Natural killer cell (primary cell): ENCODE results near the gene PTPN14. TPM values are rescaled to one million over a fixed set of nuclear protein-coding genes. Genes with fewer than 3 reads are reported as not detected.

Experiments used
- ATAC-seq, 3 donors: fragments of 150-1000 bp in 2 of 3; fragments of 200-7000 bp in 1 of 3; cut with Tn5 transposase; 1 replicate in 1 of 3; 2 replicates in 2 of 3; pipeline ENCODE4 v1.10.0; 2021; ENCODE audit warnings: mild to moderate bottlenecking in 2 of 3, moderate library complexity in 2 of 3
- DNase-seq, 2 donors: peaks; one replicate each; pipeline versions ENCODE4 v3.0.0 to v3.0.0-alpha.2; 2013 to 2021; ENCODE audit warnings: mixed read lengths in 1 of 2
- H3K27ac ChIP-seq: one replicate; pipeline ENCODE4 v1.5.1; 2013; ENCODE audit warnings: mild to moderate bottlenecking, low read length
- H3K27me3 ChIP-seq: one replicate; pipeline ENCODE4 v1.6.1; 2013; ENCODE audit warnings: low read length; ENCODE audit not compliant: control insufficient read depth, insufficient read depth
- H3K36me3 ChIP-seq: one replicate; pipeline ENCODE4 v1.6.1; 2013; ENCODE audit warnings: low read length; ENCODE audit not compliant: control insufficient read depth, insufficient read depth
- H3K4me1 ChIP-seq: one replicate; pipeline ENCODE4 v1.6.1; 2013; ENCODE audit warnings: low read length; ENCODE audit not compliant: control insufficient read depth, insufficient read depth
- H3K4me3 ChIP-seq: one replicate; pipeline ENCODE4 v1.5.1; 2013; ENCODE audit warnings: low read length
- H3K9me3 ChIP-seq: one replicate; pipeline ENCODE4 v1.6.1; 2013; ENCODE audit warnings: low read length; ENCODE audit not compliant: control insufficient read depth, insufficient read depth
- H3K27ac Mint-ChIP-seq, 2 donors: one replicate each; pipeline ENCODE4 v1.8.0; 2022; ENCODE audit warnings: mild to moderate bottlenecking in 2 of 2, mixed read lengths in 2 of 2, moderate library complexity in 1 of 2
- H3K27me3 Mint-ChIP-seq, 2 donors: one replicate each; pipeline ENCODE4 v1.8.0; 2022; ENCODE audit warnings: low read depth in 2 of 2, mixed read lengths in 2 of 2
- H3K36me3 Mint-ChIP-seq: one replicate; pipeline ENCODE4 v1.8.0; 2022; ENCODE audit warnings: mixed read lengths
- H3K4me1 Mint-ChIP-seq, 2 donors: one replicate each; pipeline ENCODE4 v1.8.0; 2022; ENCODE audit warnings: mixed read lengths in 2 of 2
- H3K4me3 Mint-ChIP-seq: one replicate; pipeline ENCODE4 v1.8.0; 2022; ENCODE audit warnings: mild to moderate bottlenecking, moderate library complexity, mixed read lengths
- H3K9me3 Mint-ChIP-seq, 2 donors: one replicate each; pipeline ENCODE4 v1.8.0; 2022; ENCODE audit warnings: mixed read lengths in 2 of 2
- CTCF ChIP-seq: fragments of 200-600 bp; IDR thresholded peaks from one replicate; pipeline ENCODE4 v1.8.0; 2022; ENCODE audit warnings: antibody characterized with exemption
- WGBS: methylation state at CpG from one replicate; pipeline ENCODE4 v1.1.7; 2013; ENCODE audit warnings: missing lambda C conversion rate; ENCODE audit not compliant: insufficient coverage; 5-methylcytosine and 5-hydroxymethylcytosine counted together
- intact Hi-C: fragments of 100-400 bp; cut with micrococcal nuclease; formaldehyde crosslinking; loops from one replicate; pipeline ENCODE4 v1.14.2; 2022
- total RNA-seq, 4 donors: library from RNA; stranded (reverse); fragments of 120-200 nt in 1 of 4; gene quantifications; one replicate each; pipeline versions ENCODE4 v1.2.3 to v1.2.4, GENCODE V29; 2013 to 2022

The PTPN14 gene
- total RNA-seq, 3 donors from 2014 or later (not counting 1 experiment from before 2014, with no cell fraction given): 0.02 TPM; not detected in 2

GRCh38 chr1:214505134-214505533, 46.3 kb downstream of the PTPN14 start:
- H3K36me3 ChIP-seq: no peaks in the 10 kb centered on the region
- no peaks in the 10 kb centered on the region for H3K27me3 ChIP-seq
- no peak overlapping the region for H3K4me3 ChIP-seq
- Mint-ChIP-seq H3K4me3 (no peak overlapping the region), H3K4me1 (no peaks in the 10 kb centered on the region), H3K36me3 (no peaks in the 10 kb centered on the region), H3K9me3 (no peaks in the 10 kb centered on the region), H3K27me3 (peaks cover 16 to 19% of the 10 kb centered on the region in 2 donors), H3K27ac (no peak overlapping the region)
- no peaks in the 10 kb centered on the region for H3K4me1 ChIP-seq
- 91% methylated on average over 8 of the region's 8 CpGs for WGBS
- DNase-seq (no peak), ATAC-seq (no peak)
- intact Hi-C loops: no loop called here
- H3K27ac ChIP-seq: no peak overlapping the region
- H3K9me3 ChIP-seq: no peaks in the 10 kb centered on the region
- TF ChIP-seq CTCF: no peak

GRCh38 chr1:214504330-214504729, 47.1 kb downstream of the PTPN14 start:
- 92% methylated on average over 4 of the region's 5 CpGs for WGBS

GRCh38 chr1:214503553-214503952, 47.8 kb downstream of the PTPN14 start:
- intact Hi-C loops: no loop called here
- no peaks in the 10 kb centered on the region for H3K27me3 ChIP-seq
- Mint-ChIP-seq H3K27ac (no peak overlapping the region), H3K9me3 (no peaks in the 10 kb centered on the region), H3K36me3 (no peaks in the 10 kb centered on the region), H3K27me3 (peaks cover 15 to 20% of the 10 kb centered on the region in 2 donors), H3K4me3 (no peak overlapping the region), H3K4me1 (no peaks in the 10 kb centered on the region)
- 67% methylated on average over 2 of the region's 4 CpGs for WGBS
- no peaks in the 10 kb centered on the region for H3K36me3 ChIP-seq
- no peaks in the 10 kb centered on the region for H3K4me1 ChIP-seq
- TF ChIP-seq CTCF: no peak
- ATAC-seq (no peak), DNase-seq (no peak)
- H3K27ac ChIP-seq: no peak overlapping the region
- no peaks in the 10 kb centered on the region for H3K9me3 ChIP-seq
- no peak overlapping the region for H3K4me3 ChIP-seq

More at GRCh38 chr1:214504330-214504729, 47.1 kb downstream of the PTPN14 start:
- Histone ChIP-seq H3K27ac (no peak overlapping the region), H3K9me3 (no peaks in the 10 kb centered on the region), H3K4me3 (no peak overlapping the region), H3K36me3 (no peaks in the 10 kb centered on the region), H3K27me3 (no peaks in the 10 kb centered on the region), H3K4me1 (no peaks in the 10 kb centered on the region)
- H3K27ac Mint-ChIP-seq: no peak overlapping the region
- intact Hi-C loops: no loop called here
- no peaks in the 10 kb centered on the region for H3K4me1 Mint-ChIP-seq
- ATAC-seq (no peak), DNase-seq (no peak)
- TF ChIP-seq CTCF: no peak
- no peaks in the 10 kb centered on the region for H3K36me3 Mint-ChIP-seq
- H3K4me3 Mint-ChIP-seq: no peak overlapping the region
- peaks cover 16 to 20% of the 10 kb centered on the region in 2 donors for H3K27me3 Mint-ChIP-seq
- H3K9me3 Mint-ChIP-seq: no peaks in the 10 kb centered on the region

- no peaks in the 10 kb centered on the region for H3K4me1 ChIP-seq
- no peaks in the 10 kb centered on the region for H3K9me3 ChIP-seq
- 76% methylated on average over 2 of the region's 4 CpGs for WGBS
- peaks cover 11 to 28% of the 10 kb centered on the region in 2 donors for H3K27me3 Mint-ChIP-seq
- H3K4me3 ChIP-seq: no peak overlapping the region
- DNase-seq: no peak
- ATAC-seq: no peak
- no peak overlapping the region for H3K27ac Mint-ChIP-seq
- no peak overlapping the region for H3K4me3 Mint-ChIP-seq
- H3K9me3 Mint-ChIP-seq: no peaks in the 10 kb centered on the region
- no peaks in the 10 kb centered on the region for H3K36me3 ChIP-seq
- intact Hi-C loops: no loop called here
- no peaks in the 10 kb centered on the region for H3K4me1 Mint-ChIP-seq
- no peak for TF ChIP-seq CTCF
- H3K27ac ChIP-seq: no peak overlapping the region
- H3K27me3 ChIP-seq: peaks cover 2% of the 10 kb centered on the region
- H3K36me3 Mint-ChIP-seq: no peaks in the 10 kb centered on the region
These were observed 50.9 kb downstream of the PTPN14 start for GRCh38 chr1:214500340-214501055.
